Fibroblast of the aortic adventitia (primary cell): Measurements from ENCODE around the gene ARID3B. TPM values are rescaled to one million over a fixed set of nuclear protein-coding genes. Genes with fewer than 3 reads are reported as not detected.

Experiments
- DNase-seq: peaks from one replicate; pipeline ENCODE4 v3.0.0-alpha.2; 2010; ENCODE audit warnings: low read depth
- H3K4me3 ChIP-seq: 2 replicates; pipeline ENCODE4 v1.5.1; 2011; ENCODE audit warnings: low read depth, mild to moderate bottlenecking, control low read depth, low read length, moderate library complexity
- total RNA-seq: library from RNA; depleted of rRNA; stranded (reverse); fragments of >200 nt; gene quantifications from 2 replicates; pipeline ENCODE4 v1.2.3, GENCODE V29; 2012; ENCODE audit warnings: low replicate concordance
- TF ChIP-seq, protein P1 (sequence below): IDR thresholded peaks from 2 replicates; pipeline ENCODE4 v1.5.1; 2011; ENCODE audit warnings: mild to moderate bottlenecking, low read length, control low read depth, inconsistent platforms; ENCODE audit not compliant: insufficient read depth

The ARID3B gene
- total RNA-seq, 1 donor = 2.5 TPM

DNA sequence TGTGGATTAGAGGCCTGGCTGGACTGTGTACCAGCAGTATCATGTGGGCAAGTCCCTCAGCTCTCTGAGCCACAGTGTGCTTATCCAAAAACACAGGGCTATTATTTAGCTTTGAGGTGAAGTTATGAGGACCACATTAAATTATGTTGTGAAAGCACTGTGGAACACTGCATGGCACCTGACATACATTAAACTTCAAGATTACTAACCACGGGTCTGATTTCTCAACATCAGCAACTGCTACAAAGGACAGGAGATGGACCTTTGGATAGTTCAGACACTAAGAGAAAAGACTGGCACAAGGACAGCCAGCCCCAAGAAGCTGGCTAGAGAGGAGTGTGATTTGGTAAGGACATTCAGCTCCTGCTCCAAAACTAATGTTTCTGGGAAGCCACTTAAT, 96.0 kb downstream of the ARID3B start:
- DNase-seq = no peak
- TF ChIP-seq, protein P1, sequence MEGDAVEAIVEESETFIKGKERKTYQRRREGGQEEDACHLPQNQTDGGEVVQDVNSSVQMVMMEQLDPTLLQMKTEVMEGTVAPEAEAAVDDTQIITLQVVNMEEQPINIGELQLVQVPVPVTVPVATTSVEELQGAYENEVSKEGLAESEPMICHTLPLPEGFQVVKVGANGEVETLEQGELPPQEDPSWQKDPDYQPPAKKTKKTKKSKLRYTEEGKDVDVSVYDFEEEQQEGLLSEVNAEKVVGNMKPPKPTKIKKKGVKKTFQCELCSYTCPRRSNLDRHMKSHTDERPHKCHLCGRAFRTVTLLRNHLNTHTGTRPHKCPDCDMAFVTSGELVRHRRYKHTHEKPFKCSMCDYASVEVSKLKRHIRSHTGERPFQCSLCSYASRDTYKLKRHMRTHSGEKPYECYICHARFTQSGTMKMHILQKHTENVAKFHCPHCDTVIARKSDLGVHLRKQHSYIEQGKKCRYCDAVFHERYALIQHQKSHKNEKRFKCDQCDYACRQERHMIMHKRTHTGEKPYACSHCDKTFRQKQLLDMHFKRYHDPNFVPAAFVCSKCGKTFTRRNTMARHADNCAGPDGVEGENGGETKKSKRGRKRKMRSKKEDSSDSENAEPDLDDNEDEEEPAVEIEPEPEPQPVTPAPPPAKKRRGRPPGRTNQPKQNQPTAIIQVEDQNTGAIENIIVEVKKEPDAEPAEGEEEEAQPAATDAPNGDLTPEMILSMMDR = no peak
- H3K4me3 ChIP-seq = no peak overlapping the region

DNA sequence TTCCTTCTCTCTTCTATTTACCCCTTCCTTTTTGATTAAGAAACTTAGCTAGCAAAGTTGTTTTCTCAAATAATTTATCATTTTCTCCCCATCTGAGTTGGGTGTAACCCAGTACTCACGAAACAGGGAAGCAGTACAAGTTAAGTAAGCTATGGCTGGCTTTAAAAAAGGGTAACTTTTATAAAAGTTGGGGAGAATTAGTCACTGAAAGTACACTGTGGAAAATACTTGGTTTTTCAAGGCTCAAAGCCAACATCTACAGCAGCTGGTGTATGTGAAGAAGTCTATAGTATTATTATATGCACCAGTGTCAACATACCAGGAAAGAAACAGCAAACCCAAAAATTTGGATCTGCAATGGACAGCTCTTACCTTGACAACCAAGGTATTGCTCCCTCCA, 100.1 kb downstream of the ARID3B start:
- TF ChIP-seq, protein P1 = no peak
- peak; percentile 47 for DNase-seq
- H3K4me3 ChIP-seq = no peak overlapping the region

DNA sequence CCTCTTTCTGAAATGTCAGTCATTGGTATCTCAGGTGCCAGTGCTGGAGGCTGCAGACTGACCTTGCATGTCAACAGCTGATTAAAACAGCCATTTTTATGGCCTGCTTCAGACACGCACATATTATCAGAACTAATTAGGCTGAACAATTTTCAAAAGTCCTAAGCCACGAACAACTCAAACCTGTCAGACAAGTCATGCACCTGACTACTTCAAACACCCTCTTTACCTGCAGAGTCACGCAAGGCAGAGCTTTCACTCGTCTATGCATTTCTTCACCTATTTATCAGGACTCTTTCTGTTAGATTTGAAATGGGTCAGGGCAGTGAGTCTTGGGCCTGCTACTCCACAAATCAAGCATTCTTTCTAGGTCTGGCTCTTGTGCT, 101.3 kb downstream of the ARID3B start:
- TF ChIP-seq, protein P1 = no peak
- no peak for DNase-seq
- no peak overlapping the region for H3K4me3 ChIP-seq

DNA sequence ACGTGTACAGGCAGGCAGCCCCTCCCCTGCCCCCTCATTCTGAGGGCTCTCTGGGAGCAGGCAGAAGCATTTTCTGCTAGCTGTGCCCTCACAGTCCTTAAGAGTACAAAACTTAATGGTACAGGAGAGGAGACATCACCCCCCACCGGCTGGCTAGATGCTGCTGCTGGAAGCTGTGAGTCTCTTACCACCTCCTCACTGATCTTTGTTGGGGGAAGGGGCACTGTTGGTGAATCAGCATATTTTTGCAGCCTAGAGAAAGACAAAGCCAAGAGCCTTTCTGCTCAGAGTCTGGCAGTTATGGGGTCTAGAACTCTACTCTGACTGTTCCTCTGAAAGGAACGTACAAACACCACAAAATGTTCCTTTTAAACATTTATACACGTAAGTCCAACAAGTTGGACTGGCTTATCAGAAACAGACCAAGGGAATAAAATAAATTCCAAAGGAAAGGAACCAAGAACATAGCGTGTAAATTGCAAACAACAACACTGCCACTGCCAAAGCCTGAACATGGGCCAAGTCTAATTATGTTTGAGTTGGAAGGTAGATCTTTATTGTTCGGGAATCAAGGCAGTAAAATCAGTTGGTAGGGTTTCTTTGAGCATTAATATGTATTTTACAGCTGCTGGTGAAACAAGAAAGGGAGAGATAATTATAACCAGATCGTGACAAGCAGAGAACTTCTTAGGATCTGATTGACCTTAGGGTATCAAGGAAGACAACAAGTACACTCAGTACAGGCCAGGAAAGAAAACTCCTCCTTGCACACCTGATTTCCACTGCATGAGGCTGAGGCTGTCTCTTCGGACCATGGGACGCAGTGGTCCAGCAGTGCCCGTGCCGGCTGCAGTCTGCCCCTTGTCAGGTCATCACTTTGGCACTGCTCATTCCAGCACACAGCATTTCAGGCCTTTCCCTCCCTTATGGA, 102.0 kb downstream of the ARID3B start:
- peak; percentile 74 for DNase-seq
- no peak overlapping the region for H3K4me3 ChIP-seq
- TF ChIP-seq, protein P1 = no peak

DNA sequence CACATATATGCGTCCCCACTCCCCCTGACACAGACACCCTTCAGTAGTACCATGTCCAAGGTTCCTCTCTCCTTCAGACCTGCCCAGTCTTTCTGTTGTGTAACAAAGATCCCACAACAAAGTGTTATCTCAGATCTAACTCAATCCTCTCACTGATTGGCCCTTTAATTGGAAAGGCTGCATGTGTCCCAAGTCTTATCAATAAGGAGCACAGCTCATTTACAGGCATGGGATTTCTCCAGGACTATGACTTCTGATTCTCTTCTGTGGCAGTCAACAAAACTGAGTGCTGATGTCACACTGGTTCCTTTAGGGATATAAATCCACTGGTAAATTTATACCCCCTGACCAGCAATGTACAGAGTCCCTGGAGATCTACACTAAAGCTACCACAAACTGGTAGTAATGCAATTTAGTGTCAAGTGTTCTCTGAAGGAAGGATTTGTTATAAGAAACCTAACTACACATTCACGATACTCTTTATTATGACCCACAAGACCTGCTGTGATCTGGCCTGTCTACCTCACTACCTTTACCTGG, 102.7 kb downstream of the ARID3B start:
- no peak overlapping the region for H3K4me3 ChIP-seq
- TF ChIP-seq, protein P1 = no peak
- no peak for DNase-seq

DNA sequence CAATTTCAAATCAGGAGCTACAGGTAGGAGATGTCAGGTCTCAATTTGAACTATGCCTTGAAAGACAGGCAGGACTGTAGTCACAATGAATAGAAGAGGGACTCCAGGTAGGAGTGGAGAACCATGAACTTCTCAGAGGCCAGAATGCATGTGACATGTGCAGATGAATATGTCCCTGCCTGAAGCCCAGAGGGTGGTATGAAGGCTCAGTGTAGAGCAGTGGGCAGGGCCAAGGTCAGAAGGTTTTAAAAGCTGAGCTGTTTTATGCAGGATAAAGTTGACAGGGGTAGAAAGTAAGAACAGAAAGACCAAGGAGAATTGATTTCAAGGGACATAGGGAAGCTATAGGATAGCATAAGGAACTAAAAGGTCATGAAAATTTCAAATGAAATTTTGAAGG, 105.5 kb downstream of the ARID3B start:
- TF ChIP-seq, protein P1 = no peak

More for the DNA sequence above, 105.5 kb downstream of the ARID3B start:
- H3K4me3 ChIP-seq = no peak overlapping the region
- DNase-seq = no peak

Other genes starting within 250 kb of the ARID3B start
- gene CYP11A1, start 173.6 kb upstream of the ARID3B start, total RNA-seq = 0.33 and 0.90 TPM in 2 replicates
- gene SEMA7A, start 107.3 kb upstream of the ARID3B start, total RNA-seq = 2.6 and 7.9 TPM in 2 replicates
- gene UBL7, start 80.1 kb upstream of the ARID3B start, total RNA-seq = 50.3 and 52.2 TPM in 2 replicates
- 41.5 and 52.6 TPM in 2 replicates for gene CLK3, start 74.6 kb downstream of the ARID3B start, total RNA-seq
- gene EDC3, start 154.8 kb downstream of the ARID3B start, total RNA-seq = 11.3 and 16.6 TPM in 2 replicates
- 0.63 TPM in 1 of 2 replicates, not detected in the other for gene CYP1A1, start 184.3 kb downstream of the ARID3B start, total RNA-seq
- gene CYP1A2, start 207.6 kb downstream of the ARID3B start, total RNA-seq = not detected in 2 replicates
- gene CSK, start 240.9 kb downstream of the ARID3B start, total RNA-seq = 8.0 and 28.1 TPM in 2 replicates